Activated T-cell treated with anti-CD3 and anti-CD28 coated beads, Interleukin-2, amount 50 U/mL, for 72 hours (primary cell): ENCODE results near the gene SLC20A1. TPM values are rescaled to one million over a fixed set of nuclear protein-coding genes. Genes with fewer than 3 reads are reported as not detected.
"Not testable (repeated sequence)": the region's sequence is repeated elsewhere in the genome, so short reads cannot be mapped to it uniquely, and the experiment has no call there.

Experiments
- ATAC-seq, 2 donors: fragments of 150-1000 bp; cut with Tn5 transposase; replicated peaks in 1 of 2; 2 replicates each; pipeline ENCODE4 v1.10.0; 2021; ENCODE audit warnings: moderate library complexity in 2 of 2, mild to moderate bottlenecking in 1 of 2
- DNase-seq, 2 donors: peaks; one replicate each; pipeline ENCODE4 v3.0.0; 2021 to 2022; ENCODE audit warnings: mixed read lengths in 1 of 2
- H3K27ac Mint-ChIP-seq: one replicate; pipeline ENCODE4 v1.8.0; 2022; ENCODE audit warnings: mild to moderate bottlenecking, moderate library complexity, mixed read lengths
- H3K27me3 Mint-ChIP-seq: one replicate; pipeline ENCODE4 v1.8.0; 2022; ENCODE audit warnings: low read depth, mixed read lengths
- H3K36me3 Mint-ChIP-seq, 2 donors: one replicate each; pipeline ENCODE4 v1.8.0; 2022; ENCODE audit warnings: mixed read lengths in 2 of 2, mild to moderate bottlenecking in 1 of 2; ENCODE audit not compliant: insufficient read depth in 2 of 2
- H3K4me1 Mint-ChIP-seq: one replicate; pipeline ENCODE4 v1.8.0; 2022; ENCODE audit warnings: low read depth, mixed read lengths
- H3K4me3 Mint-ChIP-seq, 2 donors: one replicate each; pipeline ENCODE4 v1.8.0; 2022; ENCODE audit warnings: mild to moderate bottlenecking in 2 of 2, mixed read lengths in 2 of 2, moderate library complexity in 2 of 2
- H3K9me3 Mint-ChIP-seq, 2 donors: one replicate each; pipeline ENCODE4 v1.8.0; 2022; ENCODE audit warnings: mixed read lengths in 2 of 2
- total RNA-seq, 2 donors: library from RNA; stranded (reverse); gene quantifications; one replicate each; pipeline ENCODE4 v1.2.3, GENCODE V29; 2022

The SLC20A1 gene
- total RNA-seq, 2 donors from 2014 or later, result 54.3 to 66.1 TPM

- peaks cover 10% of the 10 kb centered on the region for H3K4me1 Mint-ChIP-seq
- no peaks in the 10 kb centered on the region for H3K27me3 Mint-ChIP-seq
- peaks cover 5 to 26% of the 10 kb centered on the region in 2 donors for H3K36me3 Mint-ChIP-seq
- DNase-seq (no peak), ATAC-seq (no peak)
- no peak overlapping the region for H3K4me3 Mint-ChIP-seq
- H3K9me3 Mint-ChIP-seq, result no peaks in the 10 kb centered on the region
- no peak overlapping the region for H3K27ac Mint-ChIP-seq
These were observed 19.5 kb downstream of the SLC20A1 start for GRCh38 chr2:112665113-112665780.

GRCh38 chr2:112666761-112667122 is 21.0 kb downstream of the SLC20A1 start:
- H3K27ac Mint-ChIP-seq, result no peak overlapping the region

GRCh38 chr2:112667540-112667939 is 21.8 kb downstream of the SLC20A1 start:
- H3K36me3 Mint-ChIP-seq, result peaks cover 3 to 12% of the 10 kb centered on the region in 2 donors
- H3K27me3 Mint-ChIP-seq, ATAC-seq, H3K4me3 Mint-ChIP-seq, H3K27ac Mint-ChIP-seq, DNase-seq, H3K4me1 Mint-ChIP-seq, H3K9me3 Mint-ChIP-seq: not testable (repeated sequence)

More at GRCh38 chr2:112666761-112667122, 21.0 kb downstream of the SLC20A1 start:
- Mint-ChIP-seq H3K36me3 (peaks cover 3 to 14% of the 10 kb centered on the region in 2 donors), H3K4me1 (no peaks in the 10 kb centered on the region), H3K4me3 (no peak overlapping the region), H3K9me3 (no peaks in the 10 kb centered on the region), H3K27me3 (no peaks in the 10 kb centered on the region)
- DNase-seq, result no peak
- peak in 1 of 2 donors; percentile 22 for ATAC-seq

GRCh38 chr2:112669667-112670066 is 23.9 kb downstream of the SLC20A1 start:
- Mint-ChIP-seq H3K27me3 (peaks cover 17% of the 10 kb centered on the region), H3K27ac (no peak overlapping the region), H3K4me1 (no peaks in the 10 kb centered on the region), H3K9me3 (no peaks in the 10 kb centered on the region), H3K4me3 (no peak overlapping the region), H3K36me3 (peaks cover 2 to 3% of the 10 kb centered on the region in 2 donors)
- ATAC-seq (no peak), DNase-seq (no peak)

- H3K9me3 Mint-ChIP-seq, result no peaks in the 10 kb centered on the region
- DNase-seq, result no peak
- no peaks in the 10 kb centered on the region for H3K4me1 Mint-ChIP-seq
- H3K36me3 Mint-ChIP-seq, result no peaks in the 10 kb centered on the region
- peaks cover 20% of the 10 kb centered on the region for H3K27me3 Mint-ChIP-seq
- H3K4me3 Mint-ChIP-seq, result no peak overlapping the region
- no peak for ATAC-seq
- H3K27ac Mint-ChIP-seq, result no peak overlapping the region
These were observed 24.7 kb downstream of the SLC20A1 start for GRCh38 chr2:112670252-112671022.

GRCh38 chr2:112671801-112672200 is 26.1 kb downstream of the SLC20A1 start:
- H3K4me3 Mint-ChIP-seq, result no peak overlapping the region
- no peaks in the 10 kb centered on the region for H3K4me1 Mint-ChIP-seq
- no peak for ATAC-seq
- peaks cover 20% of the 10 kb centered on the region for H3K27me3 Mint-ChIP-seq
- H3K9me3 Mint-ChIP-seq, result no peaks in the 10 kb centered on the region
- no peaks in the 10 kb centered on the region for H3K36me3 Mint-ChIP-seq
- no peak for DNase-seq
- H3K27ac Mint-ChIP-seq, result no peak overlapping the region

- Mint-ChIP-seq H3K9me3 (no peaks in the 10 kb centered on the region), H3K4me1 (no peaks in the 10 kb centered on the region), H3K27me3 (peaks cover 20% of the 10 kb centered on the region), H3K4me3 (no peak overlapping the region), H3K36me3 (no peaks in the 10 kb centered on the region), H3K27ac (no peak overlapping the region)
- DNase-seq, result no peak
- no peak for ATAC-seq
These were observed 27.3 kb downstream of the SLC20A1 start for GRCh38 chr2:112673008-112673407.

- Mint-ChIP-seq H3K27ac (no peak overlapping the region), H3K4me3 (no peak overlapping the region), H3K36me3 (no peaks in the 10 kb centered on the region), H3K9me3 (no peaks in the 10 kb centered on the region), H3K27me3 (peaks cover 20% of the 10 kb centered on the region), H3K4me1 (no peaks in the 10 kb centered on the region)
- ATAC-seq, result no peak
- no peak for DNase-seq
These were observed 28.5 kb downstream of the SLC20A1 start for GRCh38 chr2:112674229-112674628.

GRCh38 chr2:112679484-112679883 is 33.7 kb downstream of the SLC20A1 start:
- H3K27ac Mint-ChIP-seq, result no peak overlapping the region
- H3K36me3 Mint-ChIP-seq, result no peaks in the 10 kb centered on the region
- ATAC-seq, result no peak
- no peak overlapping the region for H3K4me3 Mint-ChIP-seq
- no peaks in the 10 kb centered on the region for H3K4me1 Mint-ChIP-seq
- no peak for DNase-seq
- no peaks in the 10 kb centered on the region for H3K9me3 Mint-ChIP-seq
- peaks cover 5% of the 10 kb centered on the region for H3K27me3 Mint-ChIP-seq

GRCh38 chr2:112680666-112681101 is 34.9 kb downstream of the SLC20A1 start:
- no peaks in the 10 kb centered on the region for H3K27me3 Mint-ChIP-seq
- DNase-seq (no peak), ATAC-seq (no peak)
- H3K36me3 Mint-ChIP-seq, result no peaks in the 10 kb centered on the region
- no peaks in the 10 kb centered on the region for H3K9me3 Mint-ChIP-seq
- no peaks in the 10 kb centered on the region for H3K4me1 Mint-ChIP-seq
- no peak overlapping the region for H3K27ac Mint-ChIP-seq
- no peak overlapping the region for H3K4me3 Mint-ChIP-seq

GRCh38 chr2:112682101-112682500 is 36.4 kb downstream of the SLC20A1 start:
- Mint-ChIP-seq H3K9me3 (no peaks in the 10 kb centered on the region), H3K27ac (no peak overlapping the region), H3K4me1 (no peaks in the 10 kb centered on the region), H3K27me3 (no peaks in the 10 kb centered on the region), H3K36me3 (no peaks in the 10 kb centered on the region), H3K4me3 (no peak overlapping the region)
- no peak for ATAC-seq
- DNase-seq, result no peak

GRCh38 chr2:112683550-112684414 is 38.0 kb downstream of the SLC20A1 start:
- no peaks in the 10 kb centered on the region for H3K27me3 Mint-ChIP-seq
- H3K4me3 Mint-ChIP-seq, result no peak overlapping the region
- ATAC-seq (no peak), DNase-seq (no peak)
- H3K9me3 Mint-ChIP-seq, result no peaks in the 10 kb centered on the region
- no peaks in the 10 kb centered on the region for H3K4me1 Mint-ChIP-seq
- no peak overlapping the region for H3K27ac Mint-ChIP-seq
- no peaks in the 10 kb centered on the region for H3K36me3 Mint-ChIP-seq

- H3K9me3 Mint-ChIP-seq, result no peaks in the 10 kb centered on the region
- H3K27ac Mint-ChIP-seq, result no peak overlapping the region
- ATAC-seq (no peak), DNase-seq (no peak)
- H3K36me3 Mint-ChIP-seq, result no peaks in the 10 kb centered on the region
- H3K4me1 Mint-ChIP-seq, result no peaks in the 10 kb centered on the region
- H3K27me3 Mint-ChIP-seq, result no peaks in the 10 kb centered on the region
- H3K4me3 Mint-ChIP-seq, result no peak overlapping the region
These were observed 38.7 kb downstream of the SLC20A1 start for GRCh38 chr2:112684415-112684775.
